GM12873 (cell line): ENCODE measurements around the gene PSMG3.

Source experiments
- CTCF ChIP-seq: IDR thresholded peaks from 2 replicates; pipeline ENCODE4 v1.5.1; 2012; ENCODE audit warnings: low read depth, mild to moderate bottlenecking, moderate library complexity, low read length, control low read depth; ENCODE audit not compliant: insufficient read depth; ENCODE audit errors: missing control alignments

The PSMG3 gene

GRCh38 chr7:1590887-1591286, 21.1 kb upstream of the PSMG3 start:
- TF ChIP-seq CTCF, result no peak

GRCh38 chr7:1590476-1590875, 20.6 kb upstream of the PSMG3 start:
- no peak for TF ChIP-seq CTCF

GRCh38 chr7:1588978-1589377, 19.1 kb upstream of the PSMG3 start:
- no peak for TF ChIP-seq CTCF

GRCh38 chr7:1587738-1588137, 17.9 kb upstream of the PSMG3 start:
- no peak for TF ChIP-seq CTCF

- no peak for TF ChIP-seq CTCF
These were observed 17.2 kb upstream of the PSMG3 start for GRCh38 chr7:1586827-1587705.

- no peak for TF ChIP-seq CTCF
These were observed 16.4 kb upstream of the PSMG3 start for GRCh38 chr7:1586126-1586826.
